ENCODE measurements around the gene ALDH1L1.

Gene ALDH1L1

GRCh38 chr3:126157083-126157768, 23.2 kb downstream of the ALDH1L1 start:
- Histone ChIP-seq H3K9me3 (no peaks in the 10 kb centered on the region), H3K27me3 (no peaks in the 10 kb centered on the region), H3K4me2 (no peak overlapping the region), H3K36me3 (no peaks in the 10 kb centered on the region), H4K20me1 (no peaks in the 10 kb centered on the region), H3K27ac (no peak overlapping the region), H3K4me3 (no peak overlapping the region), H3K4me1 (peaks cover 20% of the 10 kb centered on the region), H3K9ac (no peak overlapping the region)
- no peak for TF ChIP-seq Cebpa-rat (IDR thresholded peaks at IDR 0.05)

DNA sequence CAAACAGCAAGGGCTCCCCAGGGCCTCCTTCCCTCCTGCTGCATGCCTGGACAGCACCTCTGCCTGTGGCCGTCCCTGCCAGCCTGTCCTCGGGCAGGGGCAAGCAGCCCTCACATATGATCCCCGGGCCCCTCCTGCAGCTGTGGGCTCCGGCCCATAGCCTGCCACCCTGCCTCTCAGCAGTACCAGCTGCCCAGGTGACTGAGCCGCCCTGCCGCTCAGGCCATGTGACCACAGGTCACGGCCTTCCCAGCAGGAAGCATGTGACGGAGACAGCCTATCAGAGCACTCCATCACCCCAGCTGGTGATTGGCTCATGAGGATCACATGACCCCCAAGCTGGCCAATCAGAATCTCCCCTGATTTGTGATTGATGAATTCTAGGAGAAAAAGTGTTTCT, 23.9 kb downstream of the ALDH1L1 start:
- Histone ChIP-seq H3K27ac (no peak overlapping the region), H3K9ac (no peak overlapping the region), H3K4me2 (no peak overlapping the region), H4K20me1 (no peaks in the 10 kb centered on the region), H3K27me3 (no peaks in the 10 kb centered on the region), H3K4me1 (peaks cover 20% of the 10 kb centered on the region), H3K4me3 (no peak overlapping the region), H3K9me3 (no peaks in the 10 kb centered on the region), H3K36me3 (no peaks in the 10 kb centered on the region)
- no peak for TF ChIP-seq Cebpa-rat (IDR thresholded peaks at IDR 0.05)

GRCh38 chr3:126155819-126156218, 24.6 kb downstream of the ALDH1L1 start:
- peaks cover 20% of the 10 kb centered on the region for H3K4me1 ChIP-seq
- H3K9me3 ChIP-seq: no peaks in the 10 kb centered on the region
- no peaks in the 10 kb centered on the region for H4K20me1 ChIP-seq
- H3K27me3 ChIP-seq: no peaks in the 10 kb centered on the region
- H3K27ac ChIP-seq: no peak overlapping the region
- TF ChIP-seq Cebpa-rat (IDR thresholded peaks at IDR 0.05): no peak
- no peak overlapping the region for H3K9ac ChIP-seq
- no peaks in the 10 kb centered on the region for H3K36me3 ChIP-seq
- no peak overlapping the region for H3K4me2 ChIP-seq
- no peak overlapping the region for H3K4me3 ChIP-seq

DNA sequence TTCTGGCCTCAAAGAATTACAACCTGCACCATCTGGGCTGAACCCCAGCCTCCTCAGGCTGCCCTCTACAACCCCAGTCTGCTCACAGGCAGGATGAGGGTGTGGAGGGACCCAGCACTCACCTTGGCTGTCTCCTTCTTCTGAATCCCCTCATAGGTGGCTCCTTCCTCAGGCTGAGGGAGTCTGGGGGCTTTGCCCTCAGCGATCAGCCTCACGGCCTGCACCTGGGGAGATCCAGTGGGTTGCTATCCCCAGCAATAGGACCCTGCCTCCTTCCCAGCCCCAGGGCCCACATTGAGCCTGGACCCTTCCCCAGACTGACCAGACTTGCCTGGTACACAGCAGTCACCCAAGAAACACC, 25.1 kb downstream of the ALDH1L1 start:
- Histone ChIP-seq H3K4me2 (no peak overlapping the region), H3K36me3 (no peaks in the 10 kb centered on the region), H3K4me1 (peaks cover 20% of the 10 kb centered on the region), H3K4me3 (no peak overlapping the region), H4K20me1 (no peaks in the 10 kb centered on the region), H3K9me3 (no peaks in the 10 kb centered on the region), H3K27ac (no peak overlapping the region), H3K27me3 (no peaks in the 10 kb centered on the region), H3K9ac (no peak overlapping the region)
- no peak for TF ChIP-seq Cebpa-rat (IDR thresholded peaks at IDR 0.05)

DNA sequence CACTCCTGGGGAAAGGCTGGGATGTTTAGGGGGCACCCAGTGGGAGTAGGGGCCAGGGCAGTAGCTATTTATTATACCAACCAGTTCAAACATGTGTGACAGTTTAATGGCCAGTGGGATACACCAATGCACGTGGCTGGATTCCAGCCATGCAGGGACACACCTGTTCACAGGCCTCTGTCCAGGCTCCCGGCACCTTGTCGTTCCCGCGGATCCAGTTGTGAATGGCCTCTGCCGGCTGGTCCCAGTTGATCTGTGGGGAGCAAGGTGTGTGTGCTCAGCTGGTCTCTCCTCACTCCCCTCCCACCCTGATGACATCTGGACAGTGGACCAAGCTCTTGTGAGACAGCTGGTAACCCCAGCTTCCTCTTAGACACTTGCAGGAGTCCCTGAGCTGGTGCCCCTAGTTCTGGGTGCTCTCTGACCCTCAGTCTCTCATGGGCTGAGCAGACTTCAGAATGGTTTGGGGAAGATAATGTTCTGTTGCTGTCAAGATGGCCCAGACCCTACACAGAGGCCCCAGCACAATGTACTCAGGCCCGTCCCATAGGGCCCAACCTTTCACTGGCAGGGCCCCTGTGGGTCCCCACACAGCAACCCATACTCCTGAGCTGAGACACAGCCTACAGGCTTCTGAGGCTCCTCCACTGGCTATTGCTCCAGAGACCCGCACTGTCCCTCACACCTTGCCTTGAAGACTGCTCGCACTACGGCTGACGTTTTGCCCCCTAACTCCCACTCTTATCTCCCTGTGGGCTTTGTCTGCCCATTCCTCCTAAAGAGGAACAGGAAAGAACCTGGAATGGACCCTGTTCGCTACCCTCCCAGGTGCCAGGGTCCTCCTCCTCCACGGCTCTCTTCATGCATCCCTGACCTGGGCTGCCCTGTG, 25.8 kb downstream of the ALDH1L1 start:
- Histone ChIP-seq H3K27ac (no peak overlapping the region), H3K4me3 (no peak overlapping the region), H3K9ac (no peak overlapping the region), H3K4me2 (no peak overlapping the region), H4K20me1 (no peaks in the 10 kb centered on the region), H3K9me3 (no peaks in the 10 kb centered on the region), H3K27me3 (no peaks in the 10 kb centered on the region), H3K4me1 (peaks cover 19% of the 10 kb centered on the region), H3K36me3 (no peaks in the 10 kb centered on the region)
- TF ChIP-seq Cebpa-rat (IDR thresholded peaks at IDR 0.05): no peak

DNA sequence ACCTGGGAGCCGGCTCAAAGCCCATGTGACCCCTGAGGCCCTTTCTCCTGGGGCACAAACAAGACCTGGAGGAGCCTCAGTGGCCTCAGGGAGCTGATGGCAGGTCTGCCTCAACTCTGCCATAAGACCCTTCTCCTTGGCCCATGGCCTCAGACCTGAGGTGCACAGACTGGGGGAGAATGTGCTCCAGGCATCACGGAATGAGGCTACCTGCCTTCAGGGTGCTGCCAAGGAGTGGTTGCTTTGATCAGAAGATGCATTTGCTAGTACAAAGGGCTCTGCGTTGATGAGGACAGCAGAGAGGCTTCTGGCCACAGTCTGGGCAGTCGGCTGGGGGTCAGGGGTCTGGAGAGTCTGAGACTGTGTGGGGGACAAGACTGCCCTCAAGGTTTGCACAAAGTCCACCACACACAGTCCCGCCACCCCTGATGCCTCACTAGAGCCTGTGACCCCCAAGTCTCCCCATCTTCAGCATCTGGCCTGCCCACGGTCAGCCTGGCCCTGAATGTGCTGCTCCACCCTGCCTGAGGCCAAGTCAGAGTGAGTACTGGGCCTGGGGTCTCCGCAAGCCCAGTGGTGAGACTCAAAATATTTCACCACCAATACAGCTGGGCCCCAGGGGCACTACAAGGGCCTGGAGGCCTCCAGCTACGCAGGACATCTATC, 26.6 kb downstream of the ALDH1L1 start:
- no peaks in the 10 kb centered on the region for H3K36me3 ChIP-seq
- H3K4me1 ChIP-seq: peaks cover 11% of the 10 kb centered on the region
- H3K27ac ChIP-seq: no peak overlapping the region
- no peaks in the 10 kb centered on the region for H4K20me1 ChIP-seq
- H3K9ac ChIP-seq: no peak overlapping the region
- H3K4me3 ChIP-seq: no peak overlapping the region
- no peaks in the 10 kb centered on the region for H3K27me3 ChIP-seq
- H3K9me3 ChIP-seq: no peaks in the 10 kb centered on the region
- TF ChIP-seq Cebpa-rat (IDR thresholded peaks at IDR 0.05): no peak
- H3K4me2 ChIP-seq: no peak overlapping the region

DNA sequence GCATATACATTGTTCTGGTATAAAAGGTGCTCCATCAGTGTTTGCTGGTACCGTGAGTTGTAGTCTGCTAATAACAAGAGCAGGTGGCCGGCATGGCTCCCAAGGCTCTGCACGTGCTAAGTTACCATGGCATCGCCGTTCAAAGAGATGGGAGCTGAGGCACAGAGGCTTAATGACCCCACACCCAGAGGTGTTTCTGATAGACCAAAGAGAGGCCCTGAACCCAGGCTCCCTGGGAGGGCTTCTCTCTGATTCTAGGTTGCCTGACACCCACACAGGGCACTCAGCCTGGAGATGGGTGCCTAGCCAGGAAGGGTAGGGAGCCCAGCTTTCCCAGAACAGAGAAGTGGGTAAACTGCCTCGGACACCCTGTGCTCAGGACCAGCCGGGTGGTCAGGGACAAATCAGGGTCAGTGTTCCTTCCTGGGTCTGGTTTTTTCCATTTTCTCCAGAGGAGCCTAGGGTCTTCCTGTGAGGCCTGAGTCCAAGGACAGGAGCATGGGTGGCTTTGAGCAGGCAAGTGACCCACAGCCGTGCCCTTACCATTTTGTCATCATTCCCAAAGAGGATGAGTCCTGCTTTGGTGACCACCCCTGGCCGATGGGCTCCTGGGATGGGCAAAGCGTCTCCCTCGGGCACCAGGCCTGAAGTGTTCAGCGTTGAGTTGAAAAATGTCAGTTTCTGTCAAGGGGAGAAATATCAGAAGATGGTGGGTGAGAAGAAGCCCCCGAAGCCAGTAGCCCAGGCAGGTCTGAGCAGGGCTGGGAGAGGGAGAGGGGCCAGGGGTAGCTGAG, 27.3 kb downstream of the ALDH1L1 start:
- H4K20me1 ChIP-seq: no peaks in the 10 kb centered on the region
- H3K9me3 ChIP-seq: no peaks in the 10 kb centered on the region
- H3K27me3 ChIP-seq: no peaks in the 10 kb centered on the region
- no peaks in the 10 kb centered on the region for H3K36me3 ChIP-seq
- H3K4me2 ChIP-seq: no peak overlapping the region
- H3K27ac ChIP-seq: no peak overlapping the region
- no peak overlapping the region for H3K9ac ChIP-seq
- H3K4me1 ChIP-seq: peaks cover 3% of the 10 kb centered on the region
- H3K4me3 ChIP-seq: no peak overlapping the region
- no peak for TF ChIP-seq Cebpa-rat (IDR thresholded peaks at IDR 0.05)

DNA sequence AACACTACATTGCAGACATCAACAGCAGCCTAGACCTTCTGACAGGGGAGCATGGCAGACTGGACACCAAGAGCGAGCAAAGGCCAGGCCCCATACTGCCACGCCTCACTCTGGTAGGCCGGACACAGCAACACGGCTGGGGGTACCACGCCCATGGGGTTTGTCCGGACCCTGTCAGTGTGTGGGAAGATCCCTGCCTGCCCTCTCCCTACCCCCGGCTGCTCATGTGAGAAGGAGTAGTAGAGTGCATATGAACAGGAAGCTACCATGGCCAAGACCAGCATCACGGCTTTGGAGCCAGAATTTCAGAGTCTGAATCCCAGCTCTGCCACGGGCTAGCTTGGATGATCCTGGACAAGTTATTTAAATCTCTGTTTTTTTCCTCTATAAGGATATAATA, 27.9 kb downstream of the ALDH1L1 start:
- H3K36me3 ChIP-seq: no peaks in the 10 kb centered on the region
- no peak for TF ChIP-seq Cebpa-rat (IDR thresholded peaks at IDR 0.05)

DNA sequence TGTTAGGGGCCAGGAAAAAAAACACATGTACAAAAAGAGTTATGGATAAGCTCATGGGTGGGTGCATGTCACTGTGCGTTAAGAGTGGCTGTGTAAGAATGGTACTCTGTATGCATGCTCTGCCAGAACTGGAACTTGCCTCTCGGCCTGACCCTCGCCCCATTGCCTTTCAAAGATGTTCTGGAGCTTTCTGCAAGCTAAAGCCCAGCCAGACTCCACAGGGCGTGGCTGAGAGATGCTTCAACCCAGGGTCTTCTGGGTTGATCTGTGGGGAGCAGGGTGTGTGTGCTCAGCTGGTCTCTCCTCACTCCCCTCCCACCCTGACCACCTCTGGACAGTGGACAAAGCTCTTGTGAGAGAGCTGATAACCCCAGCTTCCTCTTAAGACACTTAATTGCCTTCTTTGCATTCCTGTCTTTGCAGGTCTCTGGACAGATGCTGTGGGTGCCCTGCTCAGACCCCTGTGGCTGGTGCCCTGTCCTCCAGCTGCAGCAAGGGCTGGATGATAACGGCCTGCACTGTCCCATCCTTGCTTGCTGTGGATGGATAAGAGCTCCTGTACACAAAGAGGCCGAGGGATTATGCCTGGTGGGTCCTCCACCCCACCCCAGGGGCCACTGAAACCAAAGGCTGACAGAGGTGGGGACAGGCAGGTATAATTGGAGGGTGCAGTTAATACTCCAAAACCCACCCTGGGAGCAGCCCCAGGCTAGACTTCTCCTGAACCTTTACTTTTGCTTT, 28.7 kb downstream of the ALDH1L1 start:
- Histone ChIP-seq H3K4me1 (no peaks in the 10 kb centered on the region), H3K27me3 (no peaks in the 10 kb centered on the region), H3K4me3 (no peak overlapping the region), H3K36me3 (no peaks in the 10 kb centered on the region), H3K9ac (no peak overlapping the region), H3K27ac (no peak overlapping the region), H3K9me3 (no peaks in the 10 kb centered on the region), H4K20me1 (no peaks in the 10 kb centered on the region), H3K4me2 (no peak overlapping the region)
- no peak for TF ChIP-seq Cebpa-rat (IDR thresholded peaks at IDR 0.05)

More for the DNA sequence above, 27.9 kb downstream of the ALDH1L1 start:
- Histone ChIP-seq H3K4me3 (no peak overlapping the region), H3K4me2 (no peak overlapping the region), H3K9me3 (no peaks in the 10 kb centered on the region), H4K20me1 (no peaks in the 10 kb centered on the region), H3K4me1 (no peaks in the 10 kb centered on the region), H3K9ac (no peak overlapping the region), H3K27ac (no peak overlapping the region), H3K27me3 (no peaks in the 10 kb centered on the region)
